ENCODE data around the gene MMP13. TPM values are rescaled to one million over a fixed set of nuclear protein-coding genes. Genes with fewer than 3 reads are reported as not detected.

MMP13 gene
- total and polyA plus RNA-seq, 2 donors (not counting 3 experiments of a cell fraction or from before 2014, with no cell fraction given) = not detected

DNA sequence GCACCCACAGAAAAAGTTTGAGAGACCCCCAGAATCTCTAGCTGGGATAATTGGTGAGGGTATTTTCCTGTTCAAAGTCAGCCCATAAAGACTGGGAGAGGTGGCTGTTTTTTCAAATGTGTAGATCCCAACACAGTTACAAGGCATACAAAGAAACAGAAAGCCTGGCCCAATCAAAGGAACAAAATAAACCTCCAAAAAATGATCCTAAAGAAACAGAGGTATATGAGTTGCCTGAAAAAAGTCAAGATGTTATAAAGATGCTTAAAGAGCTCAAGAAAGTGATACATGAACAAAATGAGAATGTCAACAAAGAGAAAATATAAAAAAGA is 40.5 kb downstream of the MMP13 start:
- Histone ChIP-seq H3K9me1 (replicated peaks; ENCODE audit: control insufficient read depth, extremely low read depth, insufficient read depth, low read length) (no peaks in the 10 kb centered on the region), H2AFZ (ENCODE audit: low read depth, low read length) (no peak overlapping the region), H3K9me3 (replicated peaks; ENCODE audit: control insufficient read depth, insufficient read depth, low read length) (no peaks in the 10 kb centered on the region), H3K27ac (ENCODE audit: insufficient read depth, low read depth, low read length) (no peak overlapping the region), H3K79me2 (ENCODE audit: control insufficient read depth, insufficient read depth, low read length) (no peaks in the 10 kb centered on the region), H3K36me3 (ENCODE audit: control insufficient read depth in 2 of 2, extremely low read depth in 1 of 2, insufficient read depth in 2 of 2, low read length in 2 of 2) (no peaks in the 10 kb centered on the region), H4K20me1 (replicated peaks; ENCODE audit: control insufficient read depth, extremely low read depth, insufficient read depth, low read length) (no peaks in the 10 kb centered on the region), H3K9ac (replicated peaks; ENCODE audit: extremely low read depth, insufficient read depth, low read length) (no peak overlapping the region), H3K4me3 (replicated peaks in 1 of 3; ENCODE audit: insufficient read depth in 1 of 3, low read depth in 1 of 3, low read length in 3 of 3) (no peak overlapping the region), H3K27me3 (ENCODE audit: control insufficient read depth in 2 of 2, insufficient read depth in 2 of 2, low read length in 2 of 2) (no peaks in the 10 kb centered on the region), H3K4me1 (ENCODE audit: control insufficient read depth, extremely low read depth, insufficient read depth, low read length) (no peaks in the 10 kb centered on the region), H3K4me2 (ENCODE audit: insufficient read depth, low read length) (no peak overlapping the region)
- TF ChIP-seq JUN (IDR thresholded peaks at IDR 0.05; ENCODE audit: borderline replicate concordance, insufficient read depth, insufficient read length, low read depth) (no peak), FOS (IDR thresholded peaks at IDR 0.05; ENCODE audit: borderline replicate concordance, insufficient read depth, low read length) (no peak), POLR2AphosphoS5 (IDR thresholded peaks at IDR 0.05; ENCODE audit: insufficient read depth, low read depth, low read length) (no peak), GATA2 (IDR thresholded peaks at IDR 0.05; ENCODE audit: insufficient read depth, insufficient read length, low read depth, low read length) (no peak), MYC (IDR thresholded peaks at IDR 0.05; ENCODE audit: low read depth, low read length) (no peak), EZH2 (IDR thresholded peaks at IDR 0.05; ENCODE audit: borderline replicate concordance, low read depth, low read length, severe bottlenecking) (no peak), POLR2A (IDR thresholded peaks at IDR 0.05; ENCODE audit: low read depth, low read length) (no peak)
- TF ChIP-seq, protein P1, sequence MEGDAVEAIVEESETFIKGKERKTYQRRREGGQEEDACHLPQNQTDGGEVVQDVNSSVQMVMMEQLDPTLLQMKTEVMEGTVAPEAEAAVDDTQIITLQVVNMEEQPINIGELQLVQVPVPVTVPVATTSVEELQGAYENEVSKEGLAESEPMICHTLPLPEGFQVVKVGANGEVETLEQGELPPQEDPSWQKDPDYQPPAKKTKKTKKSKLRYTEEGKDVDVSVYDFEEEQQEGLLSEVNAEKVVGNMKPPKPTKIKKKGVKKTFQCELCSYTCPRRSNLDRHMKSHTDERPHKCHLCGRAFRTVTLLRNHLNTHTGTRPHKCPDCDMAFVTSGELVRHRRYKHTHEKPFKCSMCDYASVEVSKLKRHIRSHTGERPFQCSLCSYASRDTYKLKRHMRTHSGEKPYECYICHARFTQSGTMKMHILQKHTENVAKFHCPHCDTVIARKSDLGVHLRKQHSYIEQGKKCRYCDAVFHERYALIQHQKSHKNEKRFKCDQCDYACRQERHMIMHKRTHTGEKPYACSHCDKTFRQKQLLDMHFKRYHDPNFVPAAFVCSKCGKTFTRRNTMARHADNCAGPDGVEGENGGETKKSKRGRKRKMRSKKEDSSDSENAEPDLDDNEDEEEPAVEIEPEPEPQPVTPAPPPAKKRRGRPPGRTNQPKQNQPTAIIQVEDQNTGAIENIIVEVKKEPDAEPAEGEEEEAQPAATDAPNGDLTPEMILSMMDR (IDR thresholded peaks at IDR 0.05; ENCODE audit: extremely low read depth in 1 of 2, insufficient read depth in 1 of 2, low read depth in 1 of 2, low read length in 2 of 2) = no peak
- TF ChIP-seq, protein P2, sequence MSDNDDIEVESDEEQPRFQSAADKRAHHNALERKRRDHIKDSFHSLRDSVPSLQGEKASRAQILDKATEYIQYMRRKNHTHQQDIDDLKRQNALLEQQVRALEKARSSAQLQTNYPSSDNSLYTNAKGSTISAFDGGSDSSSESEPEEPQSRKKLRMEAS (IDR thresholded peaks at IDR 0.05; ENCODE audit: insufficient read depth, insufficient read length) = no peak
- ChIA-PET POLR2A (no interaction called here), CTCF (interaction anchor here (0.6 to 4.1 kb wide), 55 partner anchors 11 to 766 kb away, joined by 3 to 64 read pairs (median 4); partner anchors contain the start of genes DYNC2H1, MMP1 and MMP10)
- dilution Hi-C loops (cut with MboI; ENCODE audit: extremely low pct_ligation_motif_present, low sequenced_read_pairs) (no loop called here), intact Hi-C loops (cut with micrococcal nuclease) (loop anchor here (1.0 to 10.0 kb wide), 4 partner anchors 120 to 182 kb away; partner anchors contain the start of gene MMP1)
- BruUV-seq (replicated peaks) = no TSS peak
- no peak for FAIRE-seq
- DNase-seq (ENCODE audit: low read depth, low spot score) = no peak

Measured in endothelial cell of umbilical vein (primary cell).